ENCODE measurements around the gene DCLK1.

DCLK1 gene

GRCh38 chr13:35785576-35786303, 345.4 kb downstream of the DCLK1 start:
- no peak overlapping the region for H2BK15ac ChIP-seq (replicated peaks; ENCODE audit: low read depth)
- WGBS (ENCODE audit: extremely low coverage, insufficient coverage, low lambda C conversion rate) = no CpG with 5 or more reads among the region's 12 CpGs
- no peak overlapping the region for H3K4me2 ChIP-seq (ENCODE audit: low read length)
- no peak overlapping the region for H4K8ac ChIP-seq (ENCODE audit: low read depth, low read length)
- H3K27me3 ChIP-seq (ENCODE audit: insufficient read depth, low read length, poor library complexity) = no peaks in the 10 kb centered on the region
- H3K79me1 ChIP-seq (ENCODE audit: low read length) = no peaks in the 10 kb centered on the region
- no peaks in the 10 kb centered on the region for H3K4me1 ChIP-seq (ENCODE audit: control insufficient read depth, low read depth, low read length)
- H2AK5ac ChIP-seq (ENCODE audit: low read length) = no peak overlapping the region
- H3K18ac ChIP-seq (ENCODE audit: low read length) = no peak overlapping the region
- H3K4me3 ChIP-seq (ENCODE audit: low read length) = no peak overlapping the region
- H3K4ac ChIP-seq (ENCODE audit: low read depth, low read length) = no peak overlapping the region
- no peak overlapping the region for H2BK5ac ChIP-seq (ENCODE audit: low read length)
- H3K56ac ChIP-seq (ENCODE audit: low read length) = no peak overlapping the region
- no peak overlapping the region for H3K23ac ChIP-seq (ENCODE audit: low read length)
- H4K5ac ChIP-seq (ENCODE audit: low read length) = no peak overlapping the region
- H3K36me3 ChIP-seq (ENCODE audit: control insufficient read depth, insufficient read depth, low read length) = no peaks in the 10 kb centered on the region
- H3K79me2 ChIP-seq (ENCODE audit: control insufficient read depth, insufficient read depth, low read length) = no peaks in the 10 kb centered on the region
- H3K27ac ChIP-seq (ENCODE audit: low read depth, low read length) = no peak overlapping the region
- H2BK120ac ChIP-seq (ENCODE audit: low read depth, low read length) = no peak overlapping the region
- no peak for DNase-seq
- no peak overlapping the region for H3K9ac ChIP-seq (ENCODE audit: low read length)

GRCh38 chr13:35784286-35784951, 346.8 kb downstream of the DCLK1 start:
- H3K18ac ChIP-seq (ENCODE audit: low read length) = no peak overlapping the region
- no peak overlapping the region for H3K9ac ChIP-seq (ENCODE audit: low read length)
- no peaks in the 10 kb centered on the region for H3K27me3 ChIP-seq (ENCODE audit: insufficient read depth, low read length, poor library complexity)
- no peak for DNase-seq
- no peak overlapping the region for H3K23ac ChIP-seq (ENCODE audit: low read length)
- no peak overlapping the region for H2BK120ac ChIP-seq (ENCODE audit: low read depth, low read length)
- H2AK5ac ChIP-seq (ENCODE audit: low read length) = no peak overlapping the region
- no peak overlapping the region for H3K56ac ChIP-seq (ENCODE audit: low read length)
- H4K5ac ChIP-seq (ENCODE audit: low read length) = no peak overlapping the region
- H3K4me1 ChIP-seq (ENCODE audit: control insufficient read depth, low read depth, low read length) = peaks cover 2% of the 10 kb centered on the region
- no peaks in the 10 kb centered on the region for H3K79me1 ChIP-seq (ENCODE audit: low read length)
- H3K4ac ChIP-seq (ENCODE audit: low read depth, low read length) = no peak overlapping the region
- no peak overlapping the region for H4K8ac ChIP-seq (ENCODE audit: low read depth, low read length)
- no peaks in the 10 kb centered on the region for H3K79me2 ChIP-seq (ENCODE audit: control insufficient read depth, insufficient read depth, low read length)
- WGBS (ENCODE audit: extremely low coverage, insufficient coverage, low lambda C conversion rate) = no CpG with 5 or more reads among the region's 10 CpGs
- H3K27ac ChIP-seq (ENCODE audit: low read depth, low read length) = no peak overlapping the region
- no peak overlapping the region for H2BK5ac ChIP-seq (ENCODE audit: low read length)
- H2BK15ac ChIP-seq (replicated peaks; ENCODE audit: low read depth) = no peak overlapping the region
- H3K36me3 ChIP-seq (ENCODE audit: control insufficient read depth, insufficient read depth, low read length) = no peaks in the 10 kb centered on the region
- H3K4me2 ChIP-seq (ENCODE audit: low read length) = no peak overlapping the region
- no peak overlapping the region for H3K4me3 ChIP-seq (ENCODE audit: low read length)

- Histone ChIP-seq H3K27me3 (ENCODE audit: insufficient read depth, low read length, poor library complexity) (no peaks in the 10 kb centered on the region), H4K8ac (ENCODE audit: low read depth, low read length) (no peak overlapping the region), H3K27ac (ENCODE audit: low read depth, low read length) (no peak overlapping the region), H3K4me1 (ENCODE audit: control insufficient read depth, low read depth, low read length) (peaks cover 2% of the 10 kb centered on the region), H3K36me3 (ENCODE audit: control insufficient read depth, insufficient read depth, low read length) (no peaks in the 10 kb centered on the region), H3K4ac (ENCODE audit: low read depth, low read length) (no peak overlapping the region), H2BK120ac (ENCODE audit: low read depth, low read length) (no peak overlapping the region), H3K79me1 (ENCODE audit: low read length) (no peaks in the 10 kb centered on the region), H3K79me2 (ENCODE audit: control insufficient read depth, insufficient read depth, low read length) (no peaks in the 10 kb centered on the region), H3K9ac (ENCODE audit: low read length) (no peak overlapping the region), H4K5ac (ENCODE audit: low read length) (no peak overlapping the region), H3K4me3 (ENCODE audit: low read length) (no peak overlapping the region), H3K56ac (ENCODE audit: low read length) (no peak overlapping the region), H3K4me2 (ENCODE audit: low read length) (no peak overlapping the region), H2BK15ac (replicated peaks; ENCODE audit: low read depth) (no peak overlapping the region), H3K18ac (ENCODE audit: low read length) (no peak overlapping the region), H2AK5ac (ENCODE audit: low read length) (no peak overlapping the region), H2BK5ac (ENCODE audit: low read length) (no peak overlapping the region), H3K23ac (ENCODE audit: low read length) (no peak overlapping the region)
- DNase-seq = no peak
- WGBS (ENCODE audit: extremely low coverage, insufficient coverage, low lambda C conversion rate) = no CpG with 5 or more reads among the region's 2 CpGs
These were observed 348.4 kb downstream of the DCLK1 start for GRCh38 chr13:35782793-35783192.

- no peak overlapping the region for H3K27ac ChIP-seq (ENCODE audit: low read depth, low read length)
- no peak overlapping the region for H3K18ac ChIP-seq (ENCODE audit: low read length)
- H3K4ac ChIP-seq (ENCODE audit: low read depth, low read length) = no peak overlapping the region
- no peak overlapping the region for H3K4me2 ChIP-seq (ENCODE audit: low read length)
- H2BK15ac ChIP-seq (replicated peaks; ENCODE audit: low read depth) = no peak overlapping the region
- H3K79me1 ChIP-seq (ENCODE audit: low read length) = no peaks in the 10 kb centered on the region
- H3K79me2 ChIP-seq (ENCODE audit: control insufficient read depth, insufficient read depth, low read length) = no peaks in the 10 kb centered on the region
- H4K8ac ChIP-seq (ENCODE audit: low read depth, low read length) = no peak overlapping the region
- no CpG with 5 or more reads among the region's 7 CpGs for WGBS (ENCODE audit: extremely low coverage, insufficient coverage, low lambda C conversion rate)
- H4K5ac ChIP-seq (ENCODE audit: low read length) = no peak overlapping the region
- H2BK120ac ChIP-seq (ENCODE audit: low read depth, low read length) = no peak overlapping the region
- H2AK5ac ChIP-seq (ENCODE audit: low read length) = no peak overlapping the region
- DNase-seq = no peak
- peaks cover 2% of the 10 kb centered on the region for H3K4me1 ChIP-seq (ENCODE audit: control insufficient read depth, low read depth, low read length)
- no peaks in the 10 kb centered on the region for H3K36me3 ChIP-seq (ENCODE audit: control insufficient read depth, insufficient read depth, low read length)
- no peak overlapping the region for H3K56ac ChIP-seq (ENCODE audit: low read length)
- no peak overlapping the region for H2BK5ac ChIP-seq (ENCODE audit: low read length)
- no peak overlapping the region for H3K23ac ChIP-seq (ENCODE audit: low read length)
- no peak overlapping the region for H3K4me3 ChIP-seq (ENCODE audit: low read length)
- H3K9ac ChIP-seq (ENCODE audit: low read length) = no peak overlapping the region
- H3K27me3 ChIP-seq (ENCODE audit: insufficient read depth, low read length, poor library complexity) = no peaks in the 10 kb centered on the region
These were observed 349.9 kb downstream of the DCLK1 start for GRCh38 chr13:35781036-35782000.

DNA sequence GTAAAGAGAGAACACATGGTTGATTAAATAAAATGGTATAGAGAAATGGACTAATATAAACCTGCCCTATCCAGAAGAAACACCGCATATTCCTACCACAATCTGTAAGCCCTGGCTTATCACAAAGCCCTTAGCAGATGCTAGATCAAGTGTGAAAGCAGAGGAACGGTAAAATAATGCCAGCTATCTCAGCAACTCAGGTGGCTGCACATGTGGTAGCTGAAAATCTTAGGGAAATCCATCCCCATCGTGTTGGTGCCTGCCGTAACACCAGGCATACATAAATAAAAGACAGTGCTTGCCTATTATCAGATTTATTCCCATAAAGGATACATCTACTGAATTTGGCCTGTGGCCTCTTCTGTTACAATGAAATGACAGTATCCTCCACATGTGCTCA, 350.6 kb downstream of the DCLK1 start:
- no CpG with 5 or more reads among the region's 4 CpGs for WGBS (ENCODE audit: extremely low coverage, insufficient coverage, low lambda C conversion rate)
- peak; percentile 42 for DNase-seq
- H3K9ac ChIP-seq (ENCODE audit: low read length) = no peak overlapping the region
- no peak overlapping the region for H3K4ac ChIP-seq (ENCODE audit: low read depth, low read length)
- no peak overlapping the region for H3K27ac ChIP-seq (ENCODE audit: low read depth, low read length)
- H3K4me3 ChIP-seq (ENCODE audit: low read length) = no peak overlapping the region
- no peak overlapping the region for H2BK15ac ChIP-seq (replicated peaks; ENCODE audit: low read depth)
- H3K79me1 ChIP-seq (ENCODE audit: low read length) = no peaks in the 10 kb centered on the region
- no peak overlapping the region for H3K23ac ChIP-seq (ENCODE audit: low read length)
- no peak overlapping the region for H4K5ac ChIP-seq (ENCODE audit: low read length)
- H3K4me1 ChIP-seq (ENCODE audit: control insufficient read depth, low read depth, low read length) = peaks cover 2% of the 10 kb centered on the region
- no peaks in the 10 kb centered on the region for H3K27me3 ChIP-seq (ENCODE audit: insufficient read depth, low read length, poor library complexity)
- H3K36me3 ChIP-seq (ENCODE audit: control insufficient read depth, insufficient read depth, low read length) = no peaks in the 10 kb centered on the region
- H4K8ac ChIP-seq (ENCODE audit: low read depth, low read length) = no peak overlapping the region
- H3K18ac ChIP-seq (ENCODE audit: low read length) = no peak overlapping the region
- no peak overlapping the region for H2BK5ac ChIP-seq (ENCODE audit: low read length)
- H3K79me2 ChIP-seq (ENCODE audit: control insufficient read depth, insufficient read depth, low read length) = no peaks in the 10 kb centered on the region
- no peak overlapping the region for H3K4me2 ChIP-seq (ENCODE audit: low read length)
- H2BK120ac ChIP-seq (ENCODE audit: low read depth, low read length) = no peak overlapping the region
- no peak overlapping the region for H2AK5ac ChIP-seq (ENCODE audit: low read length)
- H3K56ac ChIP-seq (ENCODE audit: low read length) = no peak overlapping the region

All from mesendoderm (in vitro differentiated cells).